WI38 (cell line): ENCODE results near the gene HPGDS.

Experiments used
- H3K4me3 ChIP-seq: 2 replicates; pipeline ENCODE4 v1.5.1; 2011; ENCODE audit warnings: low read depth, mild to moderate bottlenecking, control low read depth, low read length
- CTCF ChIP-seq: IDR thresholded peaks from 2 replicates; pipeline ENCODE4 v1.5.1; 2012; ENCODE audit warnings: low read depth, mild to moderate bottlenecking, control low read depth, low read length

HPGDS gene

GRCh38 chr4:94276204-94276603, 66.4 kb downstream of the HPGDS start:
- H3K4me3 ChIP-seq: no peak overlapping the region
- TF ChIP-seq CTCF: no peak

GRCh38 chr4:94274912-94275311, 67.7 kb downstream of the HPGDS start:
- no peak for TF ChIP-seq CTCF
- no peak overlapping the region for H3K4me3 ChIP-seq

GRCh38 chr4:94271248-94271647, 71.4 kb downstream of the HPGDS start:
- H3K4me3 ChIP-seq: no peak overlapping the region
- TF ChIP-seq CTCF: no peak

GRCh38 chr4:94267037-94267436, 75.6 kb downstream of the HPGDS start:
- no peak for TF ChIP-seq CTCF
- no peak overlapping the region for H3K4me3 ChIP-seq

- TF ChIP-seq CTCF: no peak
- H3K4me3 ChIP-seq: no peak overlapping the region
Measured at GRCh38 chr4:94262163-94263016, 80.2 kb downstream of the HPGDS start.

- no peak for TF ChIP-seq CTCF
Measured at GRCh38 chr4:94256828-94257227, 85.8 kb downstream of the HPGDS start.

GRCh38 chr4:94256144-94256783, 86.4 kb downstream of the HPGDS start:
- no peak overlapping the region for H3K4me3 ChIP-seq
- TF ChIP-seq CTCF: no peak

More at GRCh38 chr4:94256828-94257227, 85.8 kb downstream of the HPGDS start:
- H3K4me3 ChIP-seq: no peak overlapping the region
